SK-N-DZ (cell line): ENCODE measurements around the gene ATP6V1E1.

Source experiments
- DNase-seq: peaks from one replicate; pipeline ENCODE4 v3.0.0-alpha.2; 2015; ENCODE audit warnings: low spot score

The ATP6V1E1 gene

DNA sequence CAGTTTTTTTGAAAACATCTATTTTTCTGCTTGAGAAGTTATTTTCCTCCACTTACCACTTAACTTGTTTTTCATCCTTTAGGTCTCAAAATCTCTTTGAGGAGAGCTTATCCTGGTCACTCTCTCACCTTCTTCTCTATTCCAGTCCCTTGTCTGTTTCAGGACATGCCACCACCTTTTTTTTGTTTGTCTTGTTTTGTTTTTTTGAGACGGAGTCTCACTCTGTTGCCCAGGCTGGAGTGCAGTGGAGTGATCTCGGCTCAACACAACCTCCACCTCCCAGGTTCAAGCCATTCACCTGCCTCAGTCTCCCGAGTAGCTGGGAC lies 5.4 kb upstream of the ATP6V1E1 start:
- DNase-seq: no peak

DNA sequence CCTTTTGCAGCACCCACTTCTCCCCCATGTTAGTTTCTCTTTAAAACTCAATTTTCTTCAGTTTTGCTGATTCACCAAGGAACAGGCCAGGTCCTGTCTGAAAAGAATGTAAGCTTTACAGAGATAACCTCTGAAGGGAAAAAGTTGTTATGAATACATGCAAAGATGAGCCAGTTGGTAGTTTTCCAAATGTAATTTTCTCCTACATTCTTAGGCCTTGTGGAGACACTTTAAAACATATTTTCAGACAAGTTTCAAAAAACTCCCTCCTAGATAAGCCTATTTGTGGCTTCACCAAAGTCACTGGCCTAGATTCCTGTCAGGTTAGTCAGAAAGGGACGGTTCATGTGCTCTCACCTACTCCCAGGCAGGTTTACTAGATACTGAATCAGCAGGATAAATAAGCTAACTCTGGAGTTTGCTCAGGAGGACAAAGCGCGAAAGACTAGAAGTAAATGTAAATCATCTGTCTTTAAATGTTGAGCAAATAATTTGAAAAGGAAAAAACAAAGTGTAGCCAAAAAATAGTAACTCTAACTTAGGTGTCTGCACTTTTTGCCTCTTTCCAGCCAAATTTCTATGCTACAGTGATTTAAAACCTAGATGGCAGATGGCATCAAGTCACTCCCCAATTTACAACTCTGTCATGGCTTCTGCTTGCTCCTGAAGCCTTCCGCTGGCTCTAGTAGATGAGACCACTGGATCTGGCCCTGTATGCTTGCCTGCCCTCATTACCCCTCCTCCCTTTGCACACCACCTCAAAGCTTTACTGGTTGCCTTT lies 4.9 kb upstream of the ATP6V1E1 start:
- DNase-seq: no peak

DNA sequence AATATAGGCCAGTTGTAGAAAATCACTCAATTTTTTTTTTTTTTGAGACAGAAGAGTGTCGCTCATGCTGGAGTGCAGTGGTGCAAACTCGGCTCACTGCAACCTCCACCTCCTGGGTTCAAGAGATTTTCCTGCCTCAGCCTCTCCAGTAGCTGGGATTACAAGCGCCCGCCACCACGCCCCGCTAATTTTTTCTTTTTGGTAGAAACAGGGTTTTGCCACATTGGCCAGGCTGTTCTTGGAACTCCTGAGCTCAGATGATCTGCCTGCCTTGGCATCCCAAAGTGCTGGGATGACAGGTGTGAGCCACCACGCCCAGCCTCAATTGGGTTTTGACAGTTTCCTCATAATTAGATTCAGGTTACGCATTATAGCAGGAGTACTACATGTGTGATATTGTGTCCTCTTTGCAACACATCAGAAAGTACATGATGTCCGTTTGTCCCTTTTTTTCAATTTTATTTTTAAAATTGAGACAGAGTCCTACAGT lies 2.6 kb upstream of the ATP6V1E1 start:
- no peak for DNase-seq

DNA sequence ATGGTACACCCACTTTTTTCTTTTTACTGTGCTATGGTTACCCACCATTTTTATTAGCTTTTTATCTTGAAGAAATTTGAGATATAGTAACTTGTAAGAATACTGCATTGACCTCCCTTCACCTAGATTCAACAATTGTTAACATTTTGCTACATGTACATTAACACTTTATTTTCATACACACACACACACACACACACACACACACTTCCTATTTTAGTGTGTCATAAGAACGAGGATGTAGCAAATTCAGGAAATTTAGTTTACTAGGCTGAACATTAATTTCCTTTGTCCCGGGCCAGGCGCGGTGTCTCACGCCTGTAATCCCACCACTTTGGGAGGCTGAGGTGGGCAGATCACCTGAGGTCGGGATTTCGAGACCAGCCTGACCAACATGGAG lies 1.1 kb upstream of the ATP6V1E1 start:
- DNase-seq: no peak

DNA sequence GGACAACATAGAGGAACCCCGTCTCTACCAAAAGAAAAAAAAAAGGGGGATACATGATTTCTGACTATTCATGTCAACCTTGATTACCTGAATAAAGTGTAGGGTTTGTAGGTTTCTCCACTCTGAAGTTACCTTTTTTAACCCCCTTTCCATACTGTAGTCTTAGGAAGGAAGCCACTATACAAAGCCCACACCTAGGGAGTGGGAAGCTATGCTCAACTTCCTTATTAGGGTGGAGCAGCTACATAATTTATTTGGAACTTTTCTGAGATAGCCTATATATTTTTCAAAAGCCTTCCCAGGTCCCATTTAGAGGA lies 582 bp upstream of the ATP6V1E1 start:
- DNase-seq: no peak

DNA sequence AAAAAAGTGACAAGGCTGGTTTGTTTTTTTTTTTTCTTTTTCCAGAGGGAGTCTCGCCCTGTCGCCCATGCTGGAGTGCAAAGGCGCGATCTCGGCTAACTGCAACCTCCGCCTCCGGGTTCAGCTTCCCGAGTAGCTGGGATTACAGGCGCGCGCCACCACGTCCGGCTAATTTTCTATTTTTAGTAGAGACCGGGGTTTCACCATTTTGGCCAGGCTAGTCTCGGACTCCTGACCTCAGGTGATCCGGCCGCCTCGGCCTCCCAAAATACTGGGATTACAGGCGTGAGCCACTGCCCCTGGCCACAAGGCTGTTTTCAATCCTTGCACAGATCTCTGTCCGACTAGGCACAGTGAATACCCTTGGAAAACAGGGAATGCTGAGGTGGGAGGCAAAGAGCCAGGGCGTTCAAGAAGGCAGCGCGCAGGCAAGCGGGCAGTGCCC lies 566 bp downstream of the ATP6V1E1 start:
- DNase-seq: no peak

DNA sequence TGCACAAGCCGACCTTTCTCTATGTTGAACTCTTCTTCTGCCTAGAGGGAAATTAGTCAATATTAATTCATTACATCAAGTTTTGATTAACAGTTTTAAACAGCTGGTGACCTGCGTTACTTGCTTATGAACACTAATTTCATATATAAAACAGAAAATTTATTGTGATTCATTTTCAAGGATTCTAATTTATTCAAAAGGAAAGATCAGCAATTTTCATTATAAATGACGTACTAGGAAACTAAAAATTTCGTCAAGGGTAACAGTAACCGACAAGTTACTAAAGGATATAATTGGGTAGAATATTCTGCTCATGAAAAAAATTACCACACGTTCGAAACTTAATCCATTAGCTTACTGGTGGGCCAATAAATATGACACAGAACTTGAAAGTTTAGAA lies 15.3 kb downstream of the ATP6V1E1 start:
- no peak for DNase-seq

DNA sequence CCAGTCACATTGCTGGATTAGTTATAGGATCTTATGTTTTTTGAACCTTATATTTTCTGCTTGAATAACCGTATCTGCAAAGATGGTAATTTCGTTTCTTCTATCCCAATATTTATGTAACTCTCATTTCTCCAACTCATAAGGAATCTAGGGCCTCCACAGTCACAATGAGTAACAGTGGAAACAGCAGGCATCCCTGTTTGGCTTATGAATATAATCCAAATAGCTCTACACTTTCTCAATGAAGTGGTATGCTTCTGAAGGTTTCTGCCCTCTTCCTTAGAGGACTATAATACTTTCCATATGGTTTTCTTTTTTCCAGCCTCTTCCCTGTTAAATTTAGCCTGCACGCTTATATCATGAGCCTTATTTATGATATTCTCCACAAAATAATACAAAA lies 16.5 kb downstream of the ATP6V1E1 start:
- DNase-seq: no peak

DNA sequence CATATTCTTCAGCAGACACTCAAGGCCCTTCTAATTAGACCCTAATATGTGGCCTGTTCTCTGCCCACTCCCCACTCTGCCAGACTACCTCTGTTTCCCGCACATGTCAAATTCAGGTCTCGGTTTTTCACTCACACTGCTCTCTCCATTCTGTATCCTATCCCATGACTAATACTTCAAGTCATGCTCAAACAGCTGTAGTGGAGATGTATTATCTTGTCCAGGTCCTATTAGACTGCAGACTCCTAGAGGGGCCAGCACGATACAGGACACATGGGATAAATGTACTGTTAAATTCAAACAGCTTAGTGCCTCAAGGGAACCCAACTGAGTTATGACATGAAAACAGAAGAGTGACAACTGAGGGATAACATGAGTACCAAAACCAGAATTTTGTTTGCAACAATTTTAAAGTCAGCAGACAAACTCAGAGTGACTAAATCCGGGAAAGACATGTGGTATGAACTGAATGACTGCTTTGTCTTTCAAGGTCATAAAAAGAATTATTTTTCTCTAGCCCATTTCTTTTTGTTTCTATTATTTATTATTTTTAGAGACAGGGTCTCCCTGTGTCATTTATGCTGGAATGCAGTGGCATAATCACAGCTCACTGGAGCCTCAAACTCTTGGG lies 20.5 kb downstream of the ATP6V1E1 start:
- DNase-seq: no peak

DNA sequence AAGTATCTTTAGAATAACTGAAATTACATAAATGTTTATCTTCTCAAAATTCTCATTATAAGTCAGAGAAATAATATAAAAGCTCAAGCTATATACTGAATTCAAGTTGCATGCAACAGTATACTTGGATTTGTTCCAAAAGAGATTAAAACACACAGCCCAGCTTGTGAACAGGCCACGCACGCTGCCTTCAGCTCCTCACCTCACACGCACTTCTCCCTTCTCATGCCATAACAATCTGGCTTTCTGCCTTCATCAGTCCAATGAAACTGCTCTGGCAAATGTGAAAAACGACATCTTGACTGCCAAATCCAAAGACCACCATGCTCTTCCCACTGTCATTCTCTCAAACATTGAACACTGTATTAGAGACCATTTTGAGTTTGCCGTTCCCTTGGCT lies 22.1 kb downstream of the ATP6V1E1 start:
- DNase-seq: no peak

DNA sequence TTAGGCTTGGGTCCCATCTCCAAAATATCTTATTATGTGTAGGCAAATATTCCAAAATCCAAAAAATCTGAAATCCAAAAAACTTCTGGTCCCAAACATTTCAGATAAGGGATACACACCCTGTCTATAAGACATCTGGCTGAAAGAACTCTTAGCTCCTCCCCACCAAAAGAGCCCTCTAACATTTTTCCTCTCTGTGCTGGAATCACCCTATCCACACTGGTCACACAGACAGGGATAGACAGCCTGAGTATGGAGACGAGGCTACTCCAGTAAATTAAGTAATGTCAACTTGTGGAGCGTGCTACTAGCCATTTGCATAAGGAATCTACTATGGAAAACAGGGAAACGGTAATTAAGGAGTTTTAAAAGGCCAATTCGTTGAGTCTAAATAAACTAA lies 24.9 kb downstream of the ATP6V1E1 start:
- DNase-seq: no peak

DNA sequence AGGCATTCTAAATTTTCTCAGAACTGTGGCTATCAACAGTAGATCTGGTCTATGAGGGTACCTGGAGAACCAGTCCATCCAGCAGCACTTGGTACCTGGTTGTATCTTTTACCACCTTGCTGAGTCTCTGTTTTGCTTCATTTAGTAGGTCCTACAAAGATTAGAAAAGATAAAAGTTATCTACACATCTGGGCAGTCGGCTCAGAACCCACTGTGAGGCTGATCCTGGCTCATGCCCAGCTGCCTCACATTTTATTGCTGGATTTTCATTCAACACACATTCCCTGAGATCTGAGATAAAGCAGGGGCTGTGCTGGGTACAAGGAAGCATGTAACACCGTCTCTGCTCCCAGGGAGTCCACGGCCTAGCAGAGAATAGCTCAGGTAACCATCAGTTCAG lies 27.5 kb downstream of the ATP6V1E1 start:
- peak; percentile 57 for DNase-seq

DNA sequence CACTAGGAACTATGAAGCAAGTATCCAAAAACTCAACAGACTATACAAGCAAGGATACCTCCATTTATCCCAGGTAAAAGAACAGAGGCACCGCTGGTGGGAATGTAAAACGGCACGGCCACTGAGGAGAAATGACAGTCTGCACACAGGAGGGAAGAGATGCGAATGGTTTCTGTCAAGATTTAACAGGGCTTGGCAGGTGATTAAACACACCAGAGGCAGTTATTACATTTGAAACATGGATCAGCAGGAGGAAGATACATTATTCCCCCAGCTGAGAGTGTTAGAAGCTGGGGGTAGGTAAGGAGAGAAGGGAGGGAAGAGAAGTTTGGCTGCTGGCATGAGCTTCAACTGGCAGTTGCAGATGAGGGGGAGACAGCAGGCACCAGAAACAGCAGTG lies 30.2 kb downstream of the ATP6V1E1 start:
- peak; percentile 91 for DNase-seq

DNA sequence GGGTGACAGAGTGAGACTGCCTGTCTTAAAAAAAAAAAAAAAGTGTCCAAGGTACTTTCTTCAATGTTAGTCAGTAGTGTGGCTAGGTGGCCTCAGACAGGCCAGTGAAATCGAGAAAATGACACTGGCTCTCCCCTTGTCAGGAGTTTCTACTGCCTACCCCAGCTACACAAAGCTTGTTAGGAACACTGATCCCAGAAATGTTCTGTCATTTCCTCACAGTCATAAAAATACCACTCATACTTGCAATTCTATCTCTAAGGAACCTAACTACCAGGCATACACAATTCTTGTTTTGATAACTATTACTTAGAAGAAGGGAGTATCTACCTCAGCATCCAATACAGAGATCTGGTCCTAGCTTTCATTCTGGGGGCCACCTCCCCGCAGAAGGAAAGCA lies 31.3 kb downstream of the ATP6V1E1 start:
- DNase-seq: no peak

DNA sequence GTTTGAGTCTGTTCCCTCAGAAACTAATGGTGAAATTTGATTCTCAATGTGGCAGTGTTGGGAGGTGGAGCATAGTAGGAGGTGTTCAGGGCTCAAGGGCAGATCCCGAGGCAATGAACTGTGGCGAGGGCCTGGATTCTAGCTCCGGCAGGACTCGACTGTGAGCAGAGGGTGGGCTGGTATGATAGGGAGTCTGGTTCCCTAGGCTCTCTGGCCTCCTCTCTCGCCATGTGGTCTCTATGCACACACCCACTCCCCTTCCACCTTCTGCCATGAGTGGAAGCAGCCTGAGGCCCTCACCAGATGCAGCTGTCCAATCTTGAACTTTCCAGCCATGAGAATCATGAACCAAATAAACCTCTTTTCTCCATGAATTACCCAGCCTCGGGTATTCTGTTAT lies 32.3 kb downstream of the ATP6V1E1 start:
- DNase-seq: no peak

DNA sequence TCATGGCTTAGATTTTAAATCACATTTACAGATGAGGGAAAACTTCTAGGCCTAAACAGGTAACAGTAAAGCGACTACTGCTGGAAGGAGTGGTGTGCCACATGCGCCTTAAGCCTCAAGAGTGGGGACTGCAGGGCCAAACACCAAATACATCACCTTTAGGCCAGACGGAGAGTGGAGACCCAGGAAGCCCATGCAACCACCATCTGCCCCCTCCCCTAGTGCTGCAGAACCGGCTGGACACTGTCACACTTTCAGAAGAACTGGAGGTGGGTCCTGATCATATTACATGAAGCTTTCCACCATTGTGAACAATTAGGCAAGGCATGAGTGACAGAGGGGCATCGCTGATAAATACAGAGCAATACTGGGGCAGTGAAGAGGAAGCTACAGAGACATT lies 36.3 kb downstream of the ATP6V1E1 start:
- DNase-seq: no peak

DNA sequence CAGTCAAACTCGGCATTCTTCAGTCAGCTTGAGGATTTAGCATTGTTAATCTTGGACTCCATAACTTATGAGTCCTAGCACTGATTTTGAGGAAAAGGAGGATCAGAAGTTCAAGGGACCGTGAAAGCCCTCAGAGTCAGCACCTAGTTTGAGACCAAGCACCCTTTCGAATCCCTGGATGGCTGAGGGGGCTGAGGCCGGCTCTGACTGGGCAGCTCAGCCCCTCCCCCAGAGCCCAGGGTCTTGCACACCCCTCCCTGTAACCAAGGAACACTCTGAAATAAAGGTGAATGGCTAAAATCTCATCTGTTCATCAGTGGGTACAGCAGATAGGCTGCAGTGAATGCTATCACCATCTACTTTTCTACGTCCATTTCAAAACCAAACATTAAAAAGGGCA lies 38.0 kb downstream of the ATP6V1E1 start:
- no peak for DNase-seq

DNA sequence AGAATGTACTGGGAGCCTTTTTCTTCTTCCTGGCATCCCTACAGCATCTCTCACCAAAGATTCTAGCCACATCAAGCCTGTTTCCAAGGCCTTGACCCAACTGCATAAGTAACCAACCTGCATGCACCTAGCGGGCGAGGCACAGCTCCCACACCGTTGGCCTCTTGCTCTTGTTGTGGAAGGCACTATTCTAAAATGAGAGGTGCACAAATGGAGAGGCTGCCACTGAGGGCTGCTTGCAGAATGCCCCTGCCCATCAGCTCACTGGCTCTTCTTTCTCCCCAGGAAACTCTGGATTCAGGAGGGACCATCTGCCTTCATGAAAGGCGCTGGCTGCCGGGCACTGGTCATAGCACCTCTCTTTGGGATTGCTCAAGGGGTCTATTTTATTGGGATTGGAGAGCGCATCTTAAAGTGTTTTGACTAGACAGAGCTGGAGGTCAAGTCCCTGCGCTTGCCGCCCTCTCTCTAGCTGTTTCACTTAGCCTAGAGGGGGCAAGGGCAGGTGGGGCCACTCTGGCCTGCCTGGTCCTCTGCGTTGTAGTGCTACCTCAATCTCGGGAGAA lies 38.7 kb downstream of the ATP6V1E1 start:
- no peak for DNase-seq

DNA sequence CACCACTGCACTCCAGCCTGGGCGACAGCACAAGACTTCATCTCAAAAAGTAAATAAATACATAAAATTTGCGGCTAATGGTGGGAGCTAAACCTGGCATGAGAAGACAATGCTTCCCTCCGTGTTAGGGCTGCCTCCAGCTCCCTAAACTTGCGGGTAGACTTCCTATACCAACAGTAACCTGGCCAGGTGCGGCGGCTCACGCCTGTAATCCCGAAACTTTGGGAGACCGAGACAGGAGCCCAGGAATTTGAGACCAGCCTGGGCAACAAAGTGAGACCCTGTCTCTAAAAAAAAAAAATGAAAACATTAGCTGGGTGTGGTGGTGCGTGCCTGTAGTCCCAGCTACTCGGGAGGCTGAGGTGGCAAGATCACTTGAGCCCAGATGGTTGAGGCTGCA lies 39.9 kb downstream of the ATP6V1E1 start:
- DNase-seq: no peak

DNA sequence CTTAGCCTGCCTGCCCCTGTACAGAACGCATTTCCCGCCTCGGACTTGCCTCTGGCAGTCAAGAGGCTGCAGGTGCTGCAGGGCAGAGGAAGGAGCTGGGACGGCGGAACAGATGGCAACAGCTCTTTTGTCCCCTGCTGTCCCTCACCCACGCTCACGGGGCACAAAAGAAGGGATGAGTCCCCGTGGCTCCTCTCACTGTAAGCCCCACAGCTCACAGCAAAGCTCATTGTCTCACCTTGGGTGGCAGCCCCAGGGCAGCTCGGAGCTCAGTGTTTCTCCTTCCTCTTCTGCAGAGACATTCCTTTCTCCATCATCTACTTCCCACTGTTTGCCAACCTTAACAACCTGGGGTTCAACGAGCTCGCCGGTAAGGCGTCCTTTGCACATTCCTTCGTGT lies 40.9 kb downstream of the ATP6V1E1 start:
- no peak for DNase-seq

DNA sequence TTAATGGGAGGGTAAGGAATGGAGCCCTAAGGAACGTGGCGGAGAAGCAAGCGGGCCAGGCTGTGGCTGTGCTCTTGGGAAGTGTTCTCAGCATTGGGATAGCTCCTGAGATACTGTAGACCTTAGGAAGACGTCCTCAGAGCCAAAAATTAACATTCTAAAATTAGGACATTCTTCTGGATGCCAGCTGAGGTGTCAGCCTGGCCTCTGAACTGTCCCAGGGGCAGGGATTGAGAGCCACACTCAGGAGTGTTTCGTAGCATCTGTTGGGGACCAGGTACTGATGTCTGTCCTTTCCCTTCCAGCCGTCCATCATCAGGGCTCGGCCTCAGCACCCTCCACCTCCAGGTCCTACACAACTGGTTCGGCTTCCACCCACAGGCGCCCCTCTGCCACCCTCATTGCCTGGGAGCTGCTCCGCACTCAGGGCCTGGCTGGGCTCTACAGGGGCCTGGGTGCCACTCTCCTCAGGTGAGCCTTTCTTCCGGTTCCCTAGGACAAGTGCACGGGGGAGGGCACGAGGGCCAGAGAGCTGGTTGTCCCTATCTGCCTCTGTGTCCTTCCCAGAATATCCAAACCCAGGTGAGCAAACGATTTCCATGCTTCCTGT lies 41.6 kb downstream of the ATP6V1E1 start:
- no peak for DNase-seq

DNA sequence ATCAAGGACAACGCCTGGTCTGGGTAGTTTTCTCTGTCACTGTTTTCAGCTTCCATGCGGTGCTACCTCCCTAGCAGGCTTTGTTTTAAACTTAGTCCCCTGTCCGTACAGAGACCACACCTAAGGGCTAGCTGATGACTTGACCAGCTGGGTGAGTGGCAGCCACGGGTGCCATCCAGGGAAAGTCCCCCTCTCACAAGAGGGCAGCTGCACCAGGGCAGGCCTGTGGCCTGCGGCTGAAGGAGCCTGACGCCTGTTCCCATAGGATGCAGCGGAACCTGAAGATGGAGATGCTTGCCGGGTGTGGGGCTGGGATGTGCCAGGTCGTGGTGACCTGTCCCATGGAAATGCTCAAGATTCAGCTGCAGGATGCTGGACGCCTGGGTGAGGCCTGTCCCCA lies 45.4 kb downstream of the ATP6V1E1 start:
- no peak for DNase-seq

DNA sequence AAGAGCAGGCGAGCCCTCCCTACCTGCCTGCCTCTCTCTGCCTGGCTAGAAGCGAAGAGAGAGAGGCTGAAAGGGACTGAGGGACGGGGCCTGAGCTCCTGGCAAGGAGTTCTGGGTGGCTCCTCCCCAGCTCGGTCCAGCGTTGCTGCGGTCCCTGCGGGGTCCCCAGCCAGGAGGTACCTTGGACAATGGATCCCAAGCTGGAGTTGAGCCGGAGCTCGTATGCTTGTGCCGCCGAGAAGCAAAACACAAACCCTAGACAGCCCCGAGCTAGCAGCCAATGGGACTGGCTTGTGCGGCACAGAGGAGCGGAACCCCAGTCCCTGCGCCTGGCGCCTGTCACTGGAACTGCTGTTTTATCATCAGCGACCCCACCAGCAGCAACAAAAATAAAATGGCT lies 46.9 kb downstream of the ATP6V1E1 start:
- DNase-seq: no peak
